Adipocyte (in vitro differentiated cells): ENCODE data around the gene IFT43.
A peak's percentile ranks its signal among the peaks of the same experiment; 100 is the strongest.

Experiments
- DNase-seq: peaks from one replicate; pipeline ENCODE4 v3.0.0-alpha.2; 2015; ENCODE audit warnings: low read depth
- H3K27me3 ChIP-seq: replicated peaks from 2 replicates; pipeline ENCODE4 v1.7.0; 2013; ENCODE audit warnings: mild to moderate bottlenecking, low read length, moderate library complexity; ENCODE audit not compliant: control insufficient read depth, insufficient read depth
- H3K36me3 ChIP-seq: 2 replicates; pipeline ENCODE4 v1.7.0; 2013; ENCODE audit warnings: low read length, mild to moderate bottlenecking, moderate library complexity; ENCODE audit not compliant: control insufficient read depth, insufficient read depth, severe bottlenecking
- H3K4me1 ChIP-seq: 2 replicates; pipeline ENCODE4 v1.7.0; 2013; ENCODE audit warnings: mild to moderate bottlenecking, low read length, moderate library complexity; ENCODE audit not compliant: control insufficient read depth, insufficient read depth
- H3K4me3 ChIP-seq: 2 replicates; pipeline ENCODE4 v1.7.0; 2013; ENCODE audit warnings: mild to moderate bottlenecking, low read length, moderate library complexity
- H3K9ac ChIP-seq: 2 replicates; pipeline ENCODE4 v1.7.0; 2013; ENCODE audit warnings: mild to moderate bottlenecking, low read length, moderate library complexity
- H3K9me3 ChIP-seq: 2 replicates; pipeline ENCODE4 v1.7.0; 2013; ENCODE audit warnings: mild to moderate bottlenecking, low read length, moderate library complexity; ENCODE audit not compliant: control insufficient read depth

Gene IFT43

DNA sequence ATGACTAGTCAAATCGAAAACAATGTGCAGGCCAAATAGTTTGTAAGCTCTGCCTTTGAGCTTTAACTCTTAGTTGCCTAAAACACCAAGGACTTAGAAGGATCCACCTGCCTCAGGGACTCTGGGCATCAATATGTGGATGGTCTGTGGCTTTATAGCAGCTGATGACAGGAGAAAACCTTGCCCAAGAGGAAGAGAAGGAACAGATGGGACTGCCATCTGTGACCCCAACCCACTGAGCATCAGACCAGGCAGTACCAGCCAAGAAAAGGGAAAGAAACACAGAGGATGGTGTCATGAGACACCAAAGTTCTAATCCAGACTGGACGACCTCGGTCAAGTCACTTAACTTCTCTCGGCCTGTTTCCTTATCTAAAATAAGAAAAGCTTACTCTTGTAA lies 16.4 kb upstream of the IFT43 start:
- H3K4me1 ChIP-seq, result peaks cover 18% of the 10 kb centered on the region
- peak overlapping the region; percentile 46 for H3K4me3 ChIP-seq
- H3K27me3 ChIP-seq, result no peaks in the 10 kb centered on the region
- no peaks in the 10 kb centered on the region for H3K9me3 ChIP-seq
- H3K36me3 ChIP-seq, result peaks cover 6% of the 10 kb centered on the region
- no peak for DNase-seq
- no peak overlapping the region for H3K9ac ChIP-seq

DNA sequence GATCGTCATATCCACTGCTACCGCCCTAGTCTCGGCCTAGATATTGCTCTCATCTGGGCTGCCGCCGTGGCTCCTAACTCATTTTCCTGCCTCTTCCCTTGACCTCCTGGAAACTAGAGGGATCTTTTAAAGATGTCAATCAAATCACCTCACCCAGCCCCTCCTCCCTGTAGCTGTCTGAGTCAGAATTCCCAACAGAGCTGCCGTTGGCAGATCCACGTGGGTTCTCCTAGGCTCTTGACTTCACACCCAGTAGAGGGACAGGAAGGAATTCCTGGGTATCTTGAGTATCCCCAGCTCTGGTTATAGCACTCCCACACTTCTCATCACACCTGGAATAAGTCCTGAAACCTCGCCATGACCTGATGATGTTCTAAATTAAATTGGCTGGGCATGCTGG lies 15.7 kb upstream of the IFT43 start:
- H3K4me1 ChIP-seq, result peaks cover 18% of the 10 kb centered on the region
- no peak overlapping the region for H3K9ac ChIP-seq
- peaks cover 6% of the 10 kb centered on the region for H3K36me3 ChIP-seq
- DNase-seq, result no peak
- no peaks in the 10 kb centered on the region for H3K27me3 ChIP-seq
- no peaks in the 10 kb centered on the region for H3K9me3 ChIP-seq
- H3K4me3 ChIP-seq, result no peak overlapping the region

DNA sequence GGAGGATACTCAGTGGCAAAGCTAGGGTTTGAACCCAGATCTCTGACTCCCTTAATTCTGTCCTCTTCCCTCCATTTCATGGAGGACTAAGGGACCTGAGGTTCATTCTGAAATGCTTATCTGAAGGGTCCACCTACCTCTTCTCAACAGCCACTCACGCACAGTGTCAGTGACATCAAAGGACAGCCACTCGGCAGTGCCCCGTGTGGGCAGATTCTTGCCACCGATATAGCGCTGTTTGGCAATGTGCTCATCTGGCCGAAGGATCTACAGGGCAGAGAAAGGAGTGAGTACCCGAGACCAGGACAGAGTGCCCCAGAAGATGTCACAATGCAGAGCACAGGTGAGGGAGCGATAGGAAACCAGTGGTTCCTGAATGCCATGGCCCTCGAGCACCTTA lies 14.6 kb upstream of the IFT43 start:
- H3K36me3 ChIP-seq, result peaks cover 6% of the 10 kb centered on the region
- no peak overlapping the region for H3K4me3 ChIP-seq
- H3K9ac ChIP-seq, result no peak overlapping the region
- no peaks in the 10 kb centered on the region for H3K9me3 ChIP-seq
- H3K4me1 ChIP-seq, result peaks cover 18% of the 10 kb centered on the region
- no peaks in the 10 kb centered on the region for H3K27me3 ChIP-seq
- DNase-seq, result no peak

DNA sequence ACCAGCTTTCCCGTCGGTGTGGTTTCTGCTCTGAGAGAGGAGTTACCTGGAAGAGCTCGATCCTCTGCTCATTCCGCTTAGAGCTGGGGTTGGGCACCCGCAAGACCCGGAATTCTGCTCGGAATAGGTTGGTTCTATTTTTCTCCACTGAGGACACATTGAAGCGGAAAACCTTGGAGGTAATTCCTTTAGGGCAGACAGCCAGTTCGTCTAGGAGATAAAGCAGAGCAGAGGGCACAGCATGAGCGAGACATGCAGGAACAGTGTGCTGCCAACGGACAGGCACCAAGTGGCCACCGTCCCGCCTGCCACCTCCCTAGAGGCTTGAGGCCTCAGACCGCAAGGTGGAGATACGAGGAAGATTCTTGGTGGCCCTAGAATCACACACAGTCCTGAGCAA lies 14.1 kb upstream of the IFT43 start:
- no peak overlapping the region for H3K9ac ChIP-seq
- H3K4me1 ChIP-seq, result peaks cover 18% of the 10 kb centered on the region
- no peaks in the 10 kb centered on the region for H3K9me3 ChIP-seq
- no peak overlapping the region for H3K4me3 ChIP-seq
- peaks cover 4% of the 10 kb centered on the region for H3K36me3 ChIP-seq
- no peaks in the 10 kb centered on the region for H3K27me3 ChIP-seq
- no peak for DNase-seq

DNA sequence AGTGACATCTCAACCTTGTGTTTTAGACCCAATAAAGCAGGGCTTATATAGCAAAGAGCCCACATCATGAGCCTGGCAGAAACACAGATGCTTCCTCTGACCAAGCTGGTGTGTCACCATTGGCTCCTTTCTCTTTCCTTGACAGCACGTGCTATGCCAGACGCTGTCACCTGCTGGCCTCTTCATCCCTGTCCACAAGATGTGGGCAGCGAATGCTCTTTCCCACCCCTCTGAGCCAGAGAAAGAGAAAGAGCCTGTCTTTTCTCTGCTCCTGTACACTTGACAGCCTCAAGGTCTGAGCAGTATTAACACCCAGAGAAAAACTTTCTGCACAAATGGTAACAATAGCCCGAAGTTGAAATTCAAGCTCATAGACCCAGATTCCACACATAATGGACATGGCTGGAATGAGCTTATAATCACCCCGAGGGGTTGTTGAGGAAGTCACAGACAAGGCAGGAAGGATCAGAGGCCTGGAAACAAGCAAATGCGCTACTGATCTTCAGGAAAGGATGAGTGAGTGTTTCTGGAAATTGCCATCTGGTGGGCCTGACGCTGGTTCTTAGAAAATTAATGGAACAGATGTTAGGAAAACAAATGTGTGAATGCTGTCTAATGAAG lies 12.7 kb upstream of the IFT43 start:
- no peak for DNase-seq
- H3K9ac ChIP-seq, result no peak overlapping the region
- H3K27me3 ChIP-seq, result no peaks in the 10 kb centered on the region
- no peaks in the 10 kb centered on the region for H3K9me3 ChIP-seq
- no peak overlapping the region for H3K4me3 ChIP-seq
- peaks cover 27% of the 10 kb centered on the region for H3K4me1 ChIP-seq
- no peaks in the 10 kb centered on the region for H3K36me3 ChIP-seq

DNA sequence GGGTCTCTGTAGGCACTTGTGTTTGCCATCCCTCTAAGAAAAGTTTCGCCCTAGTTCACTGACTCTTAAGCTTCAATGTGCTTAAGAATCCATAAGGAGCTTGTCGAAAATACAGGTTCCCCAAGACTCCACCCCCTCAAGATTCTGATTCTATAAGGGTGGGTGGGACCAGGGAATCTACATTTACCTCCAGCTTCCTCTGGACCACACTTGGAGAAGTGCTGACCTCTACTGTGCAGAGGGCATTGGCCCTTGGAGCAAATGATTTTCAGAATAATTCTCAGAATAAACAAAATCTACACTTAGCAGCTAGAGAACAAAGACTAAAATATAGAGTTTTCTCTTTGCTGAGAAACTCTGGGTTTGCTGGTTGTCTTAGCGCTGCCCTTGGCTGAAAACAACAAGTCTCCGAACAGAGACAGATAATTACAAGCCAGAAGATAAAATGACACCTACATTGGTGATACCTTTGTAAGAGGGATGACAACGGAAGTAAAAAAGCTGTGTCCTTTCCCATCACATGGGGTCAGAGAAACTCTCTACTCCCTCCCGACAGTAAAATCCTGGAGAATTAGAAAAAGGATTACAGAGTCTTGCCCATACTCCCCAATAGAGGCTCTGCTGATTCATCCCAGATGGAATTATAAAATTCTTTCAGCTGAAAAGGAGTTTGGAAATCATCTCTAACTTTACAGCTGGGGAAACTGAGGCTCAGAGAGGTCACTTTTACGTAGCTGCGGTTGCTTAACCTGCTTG lies 8.6 kb upstream of the IFT43 start:
- peak; percentile 17 for DNase-seq
- no peaks in the 10 kb centered on the region for H3K36me3 ChIP-seq
- peaks cover 39% of the 10 kb centered on the region for H3K4me1 ChIP-seq
- H3K27me3 ChIP-seq, result no peaks in the 10 kb centered on the region
- H3K9ac ChIP-seq, result no peak overlapping the region
- no peaks in the 10 kb centered on the region for H3K9me3 ChIP-seq
- no peak overlapping the region for H3K4me3 ChIP-seq

DNA sequence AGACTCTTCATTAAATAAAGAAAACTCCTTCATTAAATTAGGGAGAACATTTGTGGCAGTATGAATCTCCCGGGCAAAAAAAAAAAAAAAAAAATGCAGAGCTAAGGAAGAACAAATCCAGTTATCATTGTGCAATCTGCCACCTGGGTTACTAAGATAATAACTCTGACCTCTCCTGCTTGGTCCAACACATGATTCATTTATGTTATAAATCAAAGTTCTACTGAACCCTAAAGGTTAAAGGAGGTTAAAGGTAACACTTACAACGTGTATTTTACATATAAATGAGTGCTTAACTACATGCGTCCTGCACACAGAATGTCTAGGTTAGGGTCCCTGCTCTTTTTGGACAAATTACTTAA lies 8.0 kb upstream of the IFT43 start:
- Histone ChIP-seq H3K36me3 (no peaks in the 10 kb centered on the region), H3K4me3 (no peak overlapping the region), H3K27me3 (no peaks in the 10 kb centered on the region), H3K4me1 (peaks cover 39% of the 10 kb centered on the region), H3K9me3 (no peaks in the 10 kb centered on the region), H3K9ac (no peak overlapping the region)
- no peak for DNase-seq

DNA sequence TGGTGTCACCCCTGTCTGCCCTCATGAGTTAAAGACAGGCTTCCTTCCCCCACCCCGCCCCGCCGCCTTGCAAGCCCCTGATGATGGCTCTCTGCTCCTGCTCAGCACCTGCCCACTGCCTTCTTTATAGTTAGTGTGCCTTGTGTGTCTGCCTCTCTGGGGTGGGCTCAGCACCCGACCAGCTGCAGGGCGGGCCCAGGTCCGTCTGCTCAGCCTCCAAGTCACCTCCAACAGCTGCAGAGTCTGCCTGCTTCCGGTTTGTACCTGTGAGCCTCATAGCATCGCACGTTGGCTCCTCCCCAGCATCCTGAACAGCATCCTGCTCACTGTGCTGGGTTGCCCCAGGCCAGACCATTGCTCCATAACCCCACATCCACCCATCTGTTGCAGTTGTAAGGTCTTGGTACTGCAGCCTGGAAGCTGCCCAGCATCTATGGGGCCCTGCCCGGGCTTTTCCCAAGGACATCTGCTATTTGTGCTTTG lies 7.3 kb upstream of the IFT43 start:
- DNase-seq, result no peak
- Histone ChIP-seq H3K4me3 (no peak overlapping the region), H3K27me3 (no peaks in the 10 kb centered on the region), H3K9me3 (no peaks in the 10 kb centered on the region), H3K36me3 (no peaks in the 10 kb centered on the region), H3K4me1 (peaks cover 39% of the 10 kb centered on the region), H3K9ac (no peak overlapping the region)

DNA sequence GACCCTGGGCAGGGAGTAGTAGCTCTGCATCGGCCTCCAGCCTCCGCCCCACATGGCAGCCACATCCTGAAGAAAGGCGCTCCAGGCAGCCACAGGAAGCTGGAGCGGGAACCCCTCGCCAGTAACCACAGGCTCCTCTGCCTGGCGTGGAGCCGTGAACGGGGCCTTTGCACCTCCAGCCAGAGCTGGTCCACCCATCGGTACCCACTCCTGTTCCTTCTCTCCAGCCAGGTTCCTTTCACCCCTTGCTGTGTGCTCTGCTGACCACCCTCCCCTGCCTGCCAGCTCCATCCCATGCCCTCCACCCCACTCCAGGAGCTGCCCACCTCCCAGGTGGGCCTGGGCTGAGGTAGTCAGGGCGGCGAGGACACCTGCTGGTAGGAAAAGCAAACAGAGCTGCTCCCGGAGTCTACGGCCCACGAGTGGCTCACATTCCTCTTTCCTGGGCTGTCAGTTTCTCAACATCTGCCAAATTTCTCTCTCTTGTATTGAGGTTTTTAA lies 6.4 kb upstream of the IFT43 start:
- H3K4me3 ChIP-seq, result peak overlapping the region; percentile 49
- peak; percentile 56 for DNase-seq
- H3K9me3 ChIP-seq, result no peaks in the 10 kb centered on the region

DNA sequence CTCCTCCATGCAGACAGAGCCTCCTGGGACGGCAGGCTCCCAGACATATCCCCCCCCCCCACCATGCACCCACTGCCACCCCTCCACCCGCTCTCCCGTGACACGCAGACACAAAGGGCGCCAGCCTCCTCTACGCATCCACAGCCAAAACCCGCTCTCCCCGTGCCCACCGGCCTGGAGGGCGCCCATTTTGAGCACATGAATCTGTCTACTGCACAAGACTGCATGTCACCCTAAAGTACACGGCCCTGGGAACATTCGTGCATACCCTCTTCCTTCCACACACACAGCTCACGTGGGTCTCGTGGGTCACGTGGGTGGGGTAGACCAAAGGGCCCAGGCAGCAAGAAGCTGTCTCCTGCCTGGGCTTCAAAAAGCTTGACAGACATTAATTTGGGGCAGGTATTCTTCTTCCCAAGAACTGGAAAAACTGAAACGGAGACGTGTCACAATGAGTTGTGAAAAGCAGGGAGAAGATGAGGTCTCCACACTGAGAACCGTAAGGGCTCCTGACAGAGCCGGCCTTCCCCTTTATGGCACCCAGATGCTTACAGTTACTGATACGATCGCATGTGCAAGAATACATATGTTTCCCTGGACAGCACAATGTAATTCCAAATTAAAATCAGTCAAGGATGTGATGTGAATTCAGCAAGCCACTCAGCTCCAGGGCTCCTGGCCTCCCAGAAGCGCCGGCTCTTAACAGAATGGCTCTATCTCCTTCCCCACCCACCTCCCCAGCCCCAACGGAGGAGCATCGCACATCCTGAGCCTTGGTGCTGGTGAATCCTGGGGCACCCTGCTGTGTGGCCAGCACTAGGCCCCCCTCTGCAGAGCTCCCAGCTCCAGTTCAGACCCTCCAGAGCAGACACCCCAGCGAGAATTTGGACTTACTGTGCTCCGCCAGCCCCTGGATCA lies 5.7 kb upstream of the IFT43 start:
- no peak for DNase-seq
- Histone ChIP-seq H3K9me3 (no peaks in the 10 kb centered on the region), H3K36me3 (no peaks in the 10 kb centered on the region), H3K4me1 (peaks cover 39% of the 10 kb centered on the region), H3K27me3 (no peaks in the 10 kb centered on the region), H3K4me3 (peak overlapping the region; percentile 83), H3K9ac (peak overlapping the region; percentile 83)

More for the DNA sequence above, 6.4 kb upstream of the IFT43 start:
- H3K36me3 ChIP-seq, result no peaks in the 10 kb centered on the region
- H3K27me3 ChIP-seq, result no peaks in the 10 kb centered on the region
- H3K4me1 ChIP-seq, result peaks cover 39% of the 10 kb centered on the region
- H3K9ac ChIP-seq, result peak overlapping the region; percentile 18

DNA sequence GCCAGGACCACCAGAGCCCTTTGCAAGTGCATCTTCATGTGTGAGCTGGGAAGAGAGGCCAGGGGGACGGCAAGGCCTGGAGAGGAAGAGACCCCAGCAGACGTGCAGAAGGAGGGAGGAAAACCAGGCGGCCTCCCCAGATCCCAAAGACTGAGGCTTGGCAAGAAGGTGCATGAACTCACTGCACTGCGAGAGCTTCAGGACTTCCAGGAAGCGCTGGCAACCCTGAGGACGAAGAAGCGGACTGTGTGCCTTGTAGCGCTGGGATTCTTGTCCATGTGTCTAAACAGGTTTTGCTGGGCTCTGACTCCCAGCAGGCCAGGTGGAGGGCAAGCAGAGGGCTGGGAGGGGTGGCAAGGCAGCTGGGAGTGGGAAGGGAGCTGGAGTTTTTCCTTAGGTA lies 4.7 kb upstream of the IFT43 start:
- Histone ChIP-seq H3K9me3 (no peaks in the 10 kb centered on the region), H3K9ac (peak overlapping the region; percentile 83), H3K27me3 (no peaks in the 10 kb centered on the region), H3K36me3 (no peaks in the 10 kb centered on the region), H3K4me3 (peak overlapping the region; percentile 83), H3K4me1 (peaks cover 39% of the 10 kb centered on the region)
- no peak for DNase-seq
